T47D (cell line): ENCODE measurements around the gene IRS2.
A peak's percentile ranks its signal among the peaks of the same experiment; 100 is the strongest.

Source experiments
- DNase-seq, 2 experiments: peaks; one replicate each; pipeline versions ENCODE4 v3.0.0 to v3.0.0-alpha.2; 2011 to 2012; ENCODE audit warnings: low read depth in 1 of 2, low spot score in 1 of 2
- JUND ChIP-seq: IDR thresholded peaks from 2 replicates; pipeline ENCODE4 v1.6.1; 2012; ENCODE audit warnings: low read depth
- in situ Hi-C: cut with HindIII; loops from 2 replicates; pipeline ENCODE4 v1.10.0; 2016; ENCODE audit warnings: low sequenced_read_pairs, low pct_unique_long_range_greater_than_20kb

IRS2 gene

DNA sequence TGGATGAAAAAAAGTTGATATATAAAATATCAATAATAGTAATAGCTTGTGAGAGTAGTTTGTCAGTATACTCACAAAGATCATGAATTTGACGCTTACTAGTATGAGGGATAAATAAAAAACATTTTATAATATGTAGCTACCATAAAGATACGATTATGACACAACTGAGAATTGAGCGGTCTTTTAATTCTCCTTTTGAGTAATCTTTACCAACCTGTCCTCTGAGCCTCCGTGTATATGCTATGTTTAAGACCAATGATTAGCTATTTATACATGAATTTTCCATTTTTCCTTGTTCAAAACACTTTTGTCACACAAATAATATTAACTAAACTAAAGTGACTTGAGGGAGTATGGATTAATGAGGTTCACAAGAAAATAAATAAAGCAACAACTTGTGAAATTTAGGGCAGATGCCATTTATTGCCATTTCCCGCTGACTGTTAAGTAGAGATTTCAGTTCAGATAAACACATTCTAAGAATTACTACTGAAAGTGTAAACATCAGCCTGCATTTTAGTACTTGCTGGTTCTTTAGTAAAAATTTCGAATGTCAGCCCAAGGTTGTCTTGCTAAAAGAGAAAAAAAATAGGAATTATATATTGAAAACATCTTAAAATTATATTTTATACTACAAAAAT lies 6.2 kb upstream of the IRS2 start:
- in situ Hi-C loops, result no loop called here
- no peak for DNase-seq
- TF ChIP-seq JUND, result no peak

DNA sequence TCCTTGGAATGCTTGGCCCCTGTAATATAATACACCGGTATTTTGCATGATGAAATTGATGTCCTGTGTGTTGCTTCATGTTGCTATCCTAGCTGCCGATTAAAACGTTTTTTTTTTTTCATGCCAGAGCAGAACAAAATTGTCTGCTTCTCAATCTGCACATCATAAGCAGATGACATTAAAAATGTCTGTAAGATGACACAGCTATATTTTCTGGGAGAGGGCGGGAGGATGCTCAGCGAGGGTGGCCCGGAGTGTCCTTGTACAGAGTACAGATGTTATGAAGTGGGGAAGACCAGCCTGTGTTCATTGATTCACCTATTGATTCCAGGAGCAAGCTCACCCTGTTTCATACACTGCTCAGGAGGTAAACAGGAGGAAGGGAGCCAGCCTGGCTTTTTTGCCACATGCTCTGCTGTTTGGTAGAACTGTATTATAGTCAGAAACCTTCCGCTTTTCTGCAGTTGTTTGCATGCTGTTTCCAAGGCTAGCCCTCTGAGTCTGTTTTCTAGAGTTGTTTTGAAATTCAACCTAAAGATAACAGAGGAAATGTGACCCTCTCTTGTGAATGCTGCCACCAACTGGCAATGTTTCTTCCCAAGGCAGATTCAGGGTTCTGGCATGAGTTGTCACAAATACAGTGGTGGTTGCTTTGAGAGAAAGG lies 4.7 kb upstream of the IRS2 start:
- in situ Hi-C loops, result no loop called here
- DNase-seq, result peak; percentile 34 to 64

DNA sequence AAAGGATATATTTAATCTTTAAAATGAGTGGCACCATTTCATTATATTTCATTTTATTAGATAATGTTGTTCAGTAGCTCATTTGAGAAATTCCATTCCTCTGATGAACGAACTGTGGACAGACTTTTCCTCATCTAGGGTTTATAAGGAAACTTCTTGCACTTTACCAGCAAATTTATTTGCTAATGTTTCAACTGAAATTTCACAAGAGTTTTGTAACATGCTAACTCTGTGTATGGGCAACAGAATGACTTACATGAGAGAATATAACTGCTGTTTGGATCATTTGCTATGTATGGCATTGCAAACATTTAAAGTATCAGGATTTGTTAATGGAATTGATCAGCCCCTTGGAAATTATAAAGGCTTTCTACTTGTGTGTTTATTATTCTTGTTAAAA lies 3.7 kb upstream of the IRS2 start:
- no peak for TF ChIP-seq JUND
- in situ Hi-C loops, result no loop called here
- no peak for DNase-seq

More for the DNA sequence above, 4.7 kb upstream of the IRS2 start:
- TF ChIP-seq JUND, result no peak

DNA sequence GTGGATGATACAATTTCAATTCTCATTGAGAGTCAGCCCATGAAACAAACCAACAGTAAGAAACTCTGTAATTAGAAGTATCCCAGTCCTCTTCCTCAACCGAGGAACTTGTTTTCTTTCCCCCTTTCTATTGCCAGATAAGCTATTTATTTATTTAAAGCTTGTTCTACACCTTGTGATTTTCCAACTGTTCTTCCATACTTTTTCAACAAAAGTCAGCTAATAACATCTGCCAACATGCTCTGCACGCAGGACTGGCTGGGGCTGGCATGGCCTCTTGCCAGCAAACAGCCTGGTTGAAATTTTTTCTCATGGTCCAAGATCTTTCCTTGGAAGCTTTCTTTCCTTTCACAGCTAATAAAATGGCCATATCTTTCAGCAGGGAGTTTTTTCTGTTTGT lies 2.9 kb upstream of the IRS2 start:
- no peak for DNase-seq
- in situ Hi-C loops, result no loop called here

DNA sequence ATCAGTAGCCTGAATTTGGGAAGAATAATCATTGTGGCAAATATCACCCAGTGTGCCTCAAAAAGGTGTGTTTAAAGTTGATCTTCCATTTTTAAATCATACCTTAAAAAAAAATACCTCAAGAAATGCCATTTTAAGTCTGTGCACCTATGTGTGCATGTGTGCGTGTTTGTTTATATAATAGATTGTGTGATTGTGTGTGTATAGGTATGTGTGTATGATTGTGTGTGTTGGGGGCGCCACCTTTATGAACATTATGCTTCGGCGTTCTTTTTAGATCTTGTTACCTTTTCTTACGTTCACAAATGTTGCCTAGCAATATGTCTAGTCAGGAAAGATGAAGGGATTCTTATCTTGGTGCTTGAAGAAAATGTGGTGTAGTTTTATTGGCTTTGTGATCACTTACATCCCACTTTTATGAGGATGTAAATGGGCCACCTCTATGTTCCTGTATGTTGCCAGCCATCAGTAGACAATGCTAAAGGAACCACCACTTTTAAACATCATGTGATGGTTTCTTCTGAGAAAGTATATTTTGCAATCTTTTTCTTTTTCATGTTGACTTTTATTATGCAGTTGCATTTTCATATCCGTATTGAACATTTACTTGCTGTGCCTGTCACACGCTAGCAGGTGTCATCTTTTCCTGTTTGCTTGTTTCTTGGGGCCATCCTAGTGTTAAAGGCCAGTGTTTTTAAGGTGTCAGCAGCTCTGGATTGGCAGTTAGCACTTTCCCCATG lies 2.2 kb upstream of the IRS2 start:
- TF ChIP-seq JUND, result no peak
- in situ Hi-C loops, result no loop called here
- DNase-seq, result no peak

More for the DNA sequence above, 2.9 kb upstream of the IRS2 start:
- TF ChIP-seq JUND, result no peak

DNA sequence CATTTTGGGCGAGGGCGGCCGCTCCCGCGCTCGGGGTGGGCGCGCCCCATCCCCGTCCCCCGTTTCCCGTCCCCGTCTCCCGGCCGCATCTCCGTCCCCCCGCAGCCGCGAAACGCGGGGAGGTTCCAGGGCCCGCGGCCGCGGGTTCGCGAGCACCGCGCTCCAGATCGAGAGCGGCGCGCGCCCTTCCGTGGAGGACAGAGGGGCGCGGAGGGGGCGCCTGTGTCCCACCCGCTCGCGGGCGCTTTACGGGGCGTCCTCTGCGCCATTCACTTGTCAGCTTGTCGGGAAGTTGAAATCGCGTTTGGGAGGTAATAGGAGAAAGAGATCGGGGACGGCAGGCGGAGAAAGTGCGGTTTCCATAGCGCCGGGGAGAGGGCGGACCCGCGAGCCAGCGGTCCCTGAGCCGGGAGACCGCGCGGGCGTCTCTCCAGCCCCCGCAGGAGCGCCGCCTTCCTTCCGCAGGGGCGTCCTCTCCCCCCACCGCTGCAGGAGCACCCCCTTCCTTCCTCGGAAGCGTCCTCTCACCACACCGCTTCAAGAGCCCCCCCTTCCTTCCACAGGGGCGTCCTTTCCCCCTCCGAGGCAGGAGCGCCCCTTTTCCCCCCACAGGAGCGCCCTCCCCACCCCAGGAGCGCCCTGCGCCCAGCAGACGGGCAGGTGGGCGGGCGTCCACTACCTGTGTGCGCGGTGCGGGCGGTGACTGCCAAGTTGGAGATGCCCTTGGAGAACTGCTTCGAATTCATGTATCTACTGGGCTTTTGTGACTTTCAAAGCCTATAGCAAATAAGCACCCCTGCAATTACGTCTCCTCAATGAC lies 962 bp upstream of the IRS2 start:
- in situ Hi-C loops, result no loop called here
- DNase-seq, result peak in 1 of 2 experiments; percentile 43
- TF ChIP-seq JUND, result no peak

DNA sequence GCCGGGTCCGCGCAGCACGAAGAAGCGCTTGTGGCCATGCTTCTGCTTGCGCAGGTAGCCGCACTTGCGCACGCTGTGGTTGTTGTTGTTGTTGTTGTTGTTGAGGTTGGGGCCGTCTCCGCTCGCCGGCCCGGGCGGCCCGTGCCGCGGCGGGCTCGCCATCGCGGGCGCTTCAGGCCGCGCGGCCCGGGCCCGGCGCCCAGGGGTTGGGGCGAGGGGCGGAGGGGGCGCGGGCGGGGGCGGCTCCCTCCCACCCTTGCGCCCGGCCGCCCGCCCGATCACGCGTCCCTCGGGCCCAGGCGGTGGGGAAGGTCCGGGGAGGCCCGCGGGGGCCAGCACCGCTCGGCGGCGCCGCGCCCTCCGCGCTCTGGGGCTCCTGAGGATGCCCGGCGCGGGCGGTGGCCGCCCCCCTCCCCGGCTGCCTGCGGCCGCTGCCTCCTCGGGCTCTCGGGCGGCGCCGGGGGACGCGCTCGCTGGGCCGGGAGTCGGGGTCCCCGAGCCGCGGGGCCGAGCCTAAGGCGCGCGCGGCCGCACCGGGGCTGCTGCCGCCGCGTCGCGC lies 412 bp downstream of the IRS2 start:
- in situ Hi-C loops, result no loop called here

DNA sequence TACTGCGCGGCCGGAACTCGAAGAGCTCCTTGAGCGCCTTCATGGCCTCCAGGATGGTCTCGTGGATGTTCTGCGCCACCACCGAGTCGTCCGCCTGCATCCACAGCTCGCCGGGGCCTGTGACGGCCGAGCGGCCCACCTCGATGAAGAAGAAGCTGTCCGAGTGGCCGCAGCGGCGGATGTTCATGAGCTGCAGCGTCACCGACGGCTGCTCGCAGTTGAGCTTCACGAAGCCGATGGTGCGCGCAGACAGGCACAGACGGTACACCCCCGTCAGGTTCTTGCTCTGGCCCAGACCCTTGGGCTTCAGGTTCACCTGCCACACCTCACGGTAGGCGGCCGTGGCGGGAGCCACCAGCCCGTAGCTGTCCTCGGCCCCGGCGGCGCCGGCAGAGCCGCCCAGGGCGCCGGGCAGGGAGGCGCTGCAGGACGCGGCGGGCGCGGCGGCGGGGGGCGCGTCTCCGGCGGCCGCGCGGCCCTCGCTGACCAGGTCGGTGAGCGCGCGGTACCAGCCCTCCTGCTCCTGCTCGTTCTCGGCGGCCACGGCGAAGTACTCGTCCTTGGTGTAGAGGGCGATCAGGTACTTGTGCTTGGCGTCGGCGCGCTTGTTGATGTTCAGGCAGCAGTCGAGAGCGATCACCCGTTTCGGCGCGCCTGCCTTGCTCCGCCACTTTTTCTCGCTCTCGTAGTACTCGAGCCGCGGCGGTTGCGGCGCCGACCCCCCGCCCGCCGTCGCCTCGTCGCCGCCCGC lies 1.1 kb downstream of the IRS2 start:
- TF ChIP-seq JUND, result no peak
- no peak for DNase-seq
- in situ Hi-C loops, result no loop called here

More for the DNA sequence above, 412 bp downstream of the IRS2 start:
- no peak for TF ChIP-seq JUND
- no peak for DNase-seq

DNA sequence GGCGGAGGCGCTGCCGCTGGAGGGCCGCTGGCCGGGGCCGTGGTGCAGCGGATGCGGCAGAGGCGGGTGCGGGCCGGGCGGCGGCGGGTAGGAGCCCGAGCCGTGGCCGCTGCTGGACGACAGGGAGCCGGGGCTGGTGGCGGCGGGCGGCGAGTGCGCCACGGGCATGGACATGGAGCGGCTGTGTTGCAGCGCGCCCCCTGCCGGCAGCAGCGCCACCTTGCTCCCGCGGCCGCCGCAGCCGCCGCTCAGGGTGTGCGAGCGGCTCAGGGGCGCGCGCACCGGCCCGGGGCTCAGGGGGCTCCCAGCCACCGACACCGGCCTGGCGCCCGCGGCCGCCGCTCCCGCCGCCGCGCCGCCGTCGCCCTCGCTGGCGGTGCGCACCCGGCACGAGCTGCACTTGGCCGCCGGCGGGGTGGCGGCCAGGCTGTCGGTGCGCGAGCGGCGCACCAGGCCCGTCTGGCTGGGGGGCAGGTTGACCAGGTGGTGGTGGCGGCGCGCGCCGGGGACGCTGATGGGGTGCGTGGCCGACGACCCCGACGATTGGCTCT lies 1.7 kb downstream of the IRS2 start:
- TF ChIP-seq JUND, result no peak
- in situ Hi-C loops, result no loop called here
- DNase-seq, result no peak

DNA sequence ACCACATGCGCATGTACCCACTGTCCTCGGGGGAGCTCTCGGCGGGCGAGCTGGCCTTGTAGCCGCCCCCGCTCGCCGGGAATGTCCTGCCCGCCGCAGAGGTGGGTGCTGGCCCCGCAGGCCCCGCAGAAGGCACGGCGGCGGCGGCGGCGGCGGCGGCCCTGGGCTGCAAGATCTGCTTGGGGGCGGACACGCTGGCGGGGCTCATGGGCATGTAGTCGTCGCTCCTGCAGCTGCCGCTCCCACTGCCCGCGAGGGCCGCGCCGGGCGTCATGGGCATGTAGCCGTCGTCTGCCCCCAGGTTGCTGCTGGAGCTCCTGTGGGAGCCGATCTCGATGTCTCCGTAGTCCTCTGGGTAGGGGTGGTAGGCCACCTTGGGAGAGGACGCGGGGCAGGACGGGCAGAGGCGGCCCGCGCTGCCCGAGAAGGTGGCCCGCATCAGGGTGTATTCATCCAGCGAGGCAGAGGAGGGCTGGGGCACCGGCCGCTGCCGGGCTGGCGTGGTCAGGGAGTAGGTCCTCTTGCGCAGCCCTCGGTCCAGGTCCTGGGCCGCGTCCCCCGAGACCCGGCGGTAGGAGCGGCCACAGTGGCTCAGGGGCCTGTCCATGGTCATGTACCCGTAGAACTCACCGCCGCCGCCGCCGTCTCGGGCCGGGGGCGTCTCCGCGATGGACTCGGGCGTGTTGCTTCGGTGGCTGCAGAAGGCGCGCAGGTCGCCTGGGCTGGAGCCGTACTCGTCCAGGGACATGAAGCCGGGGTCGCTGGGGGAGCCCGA lies 2.4 kb downstream of the IRS2 start:
- DNase-seq, result no peak
- no peak for TF ChIP-seq JUND
- in situ Hi-C loops, result no loop called here

DNA sequence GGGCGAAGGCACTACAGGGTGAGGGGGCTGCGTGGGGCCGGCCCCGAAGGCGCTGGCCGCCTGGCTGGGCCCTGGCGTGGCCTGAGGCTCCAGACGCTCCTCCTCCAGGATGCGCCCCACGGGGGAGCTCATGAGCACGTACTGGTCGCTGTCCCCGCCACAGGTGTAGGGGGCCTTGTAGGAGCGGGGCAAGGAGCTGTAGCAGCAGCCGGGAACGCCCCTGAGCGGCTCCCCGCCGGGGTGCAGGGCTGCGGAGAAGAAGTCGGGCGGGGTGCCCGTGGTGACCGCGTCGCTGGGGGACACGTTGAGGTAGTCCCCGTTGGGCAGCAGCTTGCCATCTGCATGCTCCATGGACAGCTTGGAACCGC lies 3.0 kb downstream of the IRS2 start:
- DNase-seq, result no peak
- no peak for TF ChIP-seq JUND
- in situ Hi-C loops, result no loop called here
